Epidermal melanocyte (primary cell): ENCODE data around the gene RAB7A.

ENCODE experiments used
- DNase-seq: peaks from one replicate; pipeline ENCODE4 v3.0.0; 2011; ENCODE audit warnings: low spot score; ENCODE audit not compliant: insufficient read length

Gene RAB7A

DNA sequence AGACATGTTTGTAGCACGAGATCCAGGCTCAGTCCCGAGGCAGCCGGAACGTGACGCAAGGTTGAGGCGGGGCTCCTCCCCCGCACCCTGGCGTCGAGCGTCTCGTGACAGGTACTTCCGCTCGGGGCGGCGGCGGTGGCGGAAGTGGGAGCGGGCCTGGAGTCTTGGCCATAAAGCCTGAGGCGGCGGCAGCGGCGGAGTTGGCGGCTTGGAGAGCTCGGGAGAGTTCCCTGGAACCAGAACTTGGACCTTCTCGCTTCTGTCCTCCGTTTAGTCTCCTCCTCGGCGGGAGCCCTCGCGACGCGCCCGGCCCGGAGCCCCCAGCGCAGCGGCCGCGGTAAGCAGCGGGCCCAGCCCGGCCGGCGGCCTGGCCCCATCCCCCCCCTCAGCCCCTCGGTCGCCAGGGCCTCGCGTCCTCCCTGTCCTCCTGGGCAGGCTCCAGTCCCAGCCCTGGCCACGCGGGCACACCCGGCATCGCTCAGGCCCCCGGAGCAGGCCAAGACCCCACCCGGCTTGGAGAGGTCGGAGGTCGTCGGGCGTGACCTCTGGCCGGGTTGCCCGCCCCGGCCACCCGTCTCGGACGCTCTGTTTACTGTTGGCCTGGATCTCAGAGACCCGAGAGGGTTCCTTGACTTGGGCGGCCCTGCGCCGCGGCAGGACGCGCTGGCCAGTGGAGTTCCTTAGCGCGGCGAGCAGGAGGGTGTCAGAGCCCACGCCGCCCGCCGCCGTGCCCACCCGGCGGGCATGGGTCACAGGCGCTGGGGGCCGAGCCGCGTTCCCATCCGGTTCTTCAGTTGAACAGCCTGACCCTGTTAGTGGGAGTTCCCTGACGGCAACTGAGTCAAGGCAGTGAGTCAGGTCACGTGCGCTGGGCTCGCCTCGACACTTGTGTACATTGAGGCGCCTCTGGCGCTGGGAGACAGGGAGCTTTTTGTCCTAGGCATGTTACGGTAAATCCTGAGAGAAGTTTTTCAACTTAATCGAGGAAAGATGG lies at the start of gene RAB7A:
Gene RAB7A, plus strand, starts transcription at position 161 of the 994 bp plus-strand sequence. CDS start 69,185 bp downstream, outside the sequence.
- DNase-seq: peak; percentile 97

DNA sequence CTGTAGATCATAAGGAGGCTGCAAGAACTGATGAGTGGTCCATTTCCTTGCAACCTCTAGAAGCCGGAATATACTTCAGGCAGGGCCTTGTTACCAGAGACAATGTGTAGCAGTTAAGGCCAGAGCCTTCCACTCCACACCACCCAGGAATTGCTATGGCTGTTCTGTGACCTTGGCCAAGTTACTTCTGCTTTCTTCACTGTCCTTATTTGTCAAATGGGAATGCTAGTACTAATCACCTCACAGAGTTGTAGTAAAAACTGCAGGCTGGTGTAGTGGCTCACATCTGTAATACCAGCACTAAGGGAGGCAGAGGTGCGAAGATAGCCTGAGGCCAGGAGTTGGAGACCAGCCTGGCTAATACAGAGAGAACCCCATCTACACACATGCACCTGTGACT lies 46.6 kb upstream of the RAB7A start:
- DNase-seq: no peak

DNA sequence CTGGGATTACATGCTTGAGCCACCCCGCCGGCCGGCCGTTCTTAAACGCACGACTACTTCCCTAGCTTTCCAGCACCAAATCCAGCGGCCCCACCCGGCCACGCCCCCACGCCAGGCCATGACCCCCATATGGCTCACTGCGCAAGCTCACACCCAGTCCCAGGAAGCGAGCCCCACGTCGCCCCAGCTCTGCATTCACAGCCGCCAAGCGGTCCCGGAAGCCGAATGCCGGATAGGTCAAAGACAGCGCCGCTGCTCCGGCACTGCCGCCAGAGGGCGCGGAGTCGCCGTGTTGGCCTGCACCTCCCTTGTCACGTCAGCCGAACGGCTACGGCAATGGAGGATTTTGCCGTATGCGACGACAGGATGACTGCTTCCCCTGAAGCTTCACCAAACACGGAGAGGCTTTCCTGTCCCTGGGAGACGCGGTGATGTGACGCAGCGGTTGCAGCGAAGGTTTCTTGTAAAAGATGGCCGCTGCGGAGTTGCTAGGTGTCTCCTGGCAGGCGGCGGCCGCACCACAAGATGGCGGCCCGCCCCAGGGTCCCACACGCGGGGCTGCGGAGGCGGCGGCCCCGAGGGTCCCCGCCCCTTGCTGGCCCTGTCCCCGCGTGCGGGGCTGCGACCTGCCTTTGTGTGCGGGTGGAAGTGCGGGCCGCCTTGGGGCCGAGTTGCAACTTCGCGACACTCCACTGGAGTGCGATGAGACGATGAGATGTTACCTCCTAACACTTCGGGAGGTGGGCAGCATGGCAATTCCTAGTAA lies 45.2 kb upstream of the RAB7A start:
- DNase-seq: peak; percentile 96

DNA sequence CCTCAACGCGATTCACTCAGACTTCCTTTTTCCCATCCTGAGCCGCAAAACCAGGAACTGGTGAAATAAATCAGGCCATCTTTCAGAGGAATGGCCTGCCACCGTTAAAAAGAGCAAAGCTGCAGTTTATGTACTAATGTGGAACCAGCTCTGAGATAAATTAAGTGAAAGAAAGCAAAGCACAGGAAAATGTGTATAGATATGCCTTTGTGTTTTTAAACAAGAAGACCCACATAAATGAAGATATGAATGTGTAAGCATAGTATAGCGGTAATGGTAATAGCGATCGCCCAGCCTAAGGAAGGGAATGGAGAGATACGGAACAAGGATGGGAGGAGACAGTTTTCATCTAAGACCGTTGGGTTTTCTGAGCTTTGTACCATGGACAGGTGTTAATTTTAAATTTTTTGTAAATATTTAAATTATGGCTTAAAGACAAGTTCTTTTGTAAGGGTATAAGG lies 44.6 kb upstream of the RAB7A start:
- no peak for DNase-seq

DNA sequence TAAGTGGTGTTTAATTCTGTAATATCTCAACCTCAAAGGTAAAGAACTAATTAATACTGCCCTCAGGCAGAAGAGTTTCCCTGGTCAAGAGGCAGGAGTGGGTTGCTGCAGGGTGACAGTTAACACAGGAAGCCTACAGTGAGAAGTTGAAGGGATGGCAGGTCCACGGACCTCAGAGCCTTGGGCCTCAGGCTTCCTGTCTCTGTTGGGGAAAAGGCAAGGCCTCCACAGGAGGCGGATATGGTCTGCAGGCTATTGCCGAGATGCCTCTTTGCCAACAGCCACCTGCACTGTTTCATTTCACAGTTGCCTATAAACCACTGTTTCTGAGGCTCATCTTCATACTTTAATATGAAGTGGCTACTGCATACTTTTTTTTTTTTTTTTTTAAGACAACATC lies 42.0 kb upstream of the RAB7A start:
- no peak for DNase-seq

DNA sequence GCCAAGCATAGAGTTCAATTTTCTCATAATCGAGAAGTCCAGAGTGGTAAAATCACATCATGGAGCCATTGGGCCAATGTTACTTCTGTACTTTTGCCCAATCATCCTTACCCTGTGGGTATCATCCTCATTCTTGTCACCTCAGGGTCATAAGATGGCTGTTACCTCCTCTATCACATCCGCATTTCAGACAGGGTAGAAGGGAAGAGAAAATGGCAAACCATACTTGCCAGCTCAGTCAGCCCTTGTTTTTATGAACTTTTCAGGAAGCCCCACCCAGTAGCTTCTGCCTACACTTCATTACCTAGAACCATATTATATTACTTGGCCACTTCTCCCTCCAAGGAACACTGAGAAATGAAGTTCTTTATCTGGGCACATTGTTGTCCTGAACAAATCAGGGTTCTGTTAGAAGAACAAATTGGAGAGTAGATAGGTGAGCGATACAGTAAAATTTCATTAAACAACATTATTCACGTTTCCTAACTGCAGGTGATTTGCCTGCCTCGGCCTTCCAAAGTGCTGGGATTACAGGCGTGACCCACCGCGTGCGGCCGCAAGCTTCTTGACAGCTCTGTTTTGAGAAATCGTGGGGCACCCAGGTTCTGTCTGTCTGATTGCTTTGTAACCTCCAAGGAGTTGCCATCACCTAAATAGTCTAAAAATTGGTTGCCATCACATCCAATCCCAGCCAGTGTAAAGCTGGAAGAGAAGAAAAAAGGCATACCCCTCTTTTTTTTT lies 40.8 kb upstream of the RAB7A start:
- DNase-seq: no peak

DNA sequence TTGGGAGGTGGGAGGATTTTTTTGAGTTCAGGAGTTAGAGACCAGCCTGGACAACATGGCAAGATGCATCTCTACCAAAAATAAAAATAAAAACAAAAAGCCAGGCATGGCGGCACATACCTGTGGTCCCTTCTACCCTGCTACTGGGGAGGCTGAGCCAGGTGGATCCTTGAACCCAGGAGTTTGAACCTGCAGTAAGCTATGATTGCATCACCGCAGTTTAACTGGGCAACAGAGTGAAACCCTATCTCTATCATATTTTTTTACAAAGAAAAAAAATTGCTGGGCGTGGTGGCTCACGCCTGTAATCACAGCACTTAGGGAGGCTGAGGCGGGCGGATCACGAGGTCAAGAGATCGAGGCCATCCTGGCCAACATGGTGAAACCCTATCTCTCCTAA lies 39.5 kb upstream of the RAB7A start:
- DNase-seq: no peak

DNA sequence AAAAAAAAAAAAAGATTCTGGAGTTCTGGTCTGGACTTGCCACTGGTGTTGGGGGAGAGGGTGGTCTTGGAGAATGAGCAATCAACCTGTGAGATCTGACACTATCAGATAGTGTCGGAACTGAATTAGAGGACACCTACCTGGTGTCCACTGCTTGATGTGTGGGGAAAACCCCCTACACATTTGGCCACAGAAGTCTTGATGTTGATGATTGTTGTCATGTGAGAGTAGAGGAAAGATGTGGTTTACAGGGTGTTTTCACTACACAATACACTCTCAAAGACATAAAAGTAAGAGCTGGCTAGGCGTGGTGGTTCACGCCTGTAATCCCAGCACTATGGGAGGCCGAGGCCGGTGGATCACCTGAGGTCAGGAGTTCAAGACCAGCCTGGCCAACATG lies 36.9 kb upstream of the RAB7A start:
- no peak for DNase-seq

DNA sequence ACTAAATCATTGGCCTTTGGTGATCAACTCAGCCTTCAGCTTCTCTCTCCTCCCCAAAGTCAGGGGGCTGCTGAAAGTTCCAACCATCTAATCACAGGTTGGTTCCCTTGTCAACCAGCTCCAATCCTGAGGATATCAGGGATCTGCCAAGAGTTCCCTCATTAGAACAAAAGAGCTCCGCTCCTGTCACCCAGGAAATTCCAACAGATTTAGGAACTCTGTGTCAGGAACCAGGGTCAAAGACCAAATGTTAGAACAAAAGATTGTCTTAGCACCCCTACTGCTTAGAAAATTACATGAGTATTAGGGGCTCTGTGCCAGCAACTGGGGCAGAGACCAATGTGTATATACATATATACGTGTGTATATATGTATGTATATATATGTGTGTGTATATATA lies 32.3 kb upstream of the RAB7A start:
- no peak for DNase-seq

DNA sequence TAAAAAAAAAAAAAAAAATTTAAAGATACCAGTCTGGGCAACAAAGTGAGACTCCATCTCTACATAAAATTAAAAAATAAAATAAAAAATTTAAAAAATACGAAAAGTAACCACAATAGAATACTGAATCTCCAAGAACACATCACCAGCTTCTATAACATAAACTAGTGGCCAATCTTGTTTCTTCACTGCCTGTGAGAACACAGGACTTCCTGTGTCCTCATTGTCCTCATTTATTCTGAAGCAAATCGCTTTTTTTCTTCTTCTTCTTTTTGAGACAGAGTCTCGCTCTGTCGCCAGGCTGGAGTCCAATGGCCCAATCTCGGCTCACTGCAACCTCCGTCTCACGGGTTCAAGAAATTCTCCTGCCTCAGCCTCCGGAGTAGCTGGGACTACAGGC lies 28.6 kb upstream of the RAB7A start:
- DNase-seq: no peak

DNA sequence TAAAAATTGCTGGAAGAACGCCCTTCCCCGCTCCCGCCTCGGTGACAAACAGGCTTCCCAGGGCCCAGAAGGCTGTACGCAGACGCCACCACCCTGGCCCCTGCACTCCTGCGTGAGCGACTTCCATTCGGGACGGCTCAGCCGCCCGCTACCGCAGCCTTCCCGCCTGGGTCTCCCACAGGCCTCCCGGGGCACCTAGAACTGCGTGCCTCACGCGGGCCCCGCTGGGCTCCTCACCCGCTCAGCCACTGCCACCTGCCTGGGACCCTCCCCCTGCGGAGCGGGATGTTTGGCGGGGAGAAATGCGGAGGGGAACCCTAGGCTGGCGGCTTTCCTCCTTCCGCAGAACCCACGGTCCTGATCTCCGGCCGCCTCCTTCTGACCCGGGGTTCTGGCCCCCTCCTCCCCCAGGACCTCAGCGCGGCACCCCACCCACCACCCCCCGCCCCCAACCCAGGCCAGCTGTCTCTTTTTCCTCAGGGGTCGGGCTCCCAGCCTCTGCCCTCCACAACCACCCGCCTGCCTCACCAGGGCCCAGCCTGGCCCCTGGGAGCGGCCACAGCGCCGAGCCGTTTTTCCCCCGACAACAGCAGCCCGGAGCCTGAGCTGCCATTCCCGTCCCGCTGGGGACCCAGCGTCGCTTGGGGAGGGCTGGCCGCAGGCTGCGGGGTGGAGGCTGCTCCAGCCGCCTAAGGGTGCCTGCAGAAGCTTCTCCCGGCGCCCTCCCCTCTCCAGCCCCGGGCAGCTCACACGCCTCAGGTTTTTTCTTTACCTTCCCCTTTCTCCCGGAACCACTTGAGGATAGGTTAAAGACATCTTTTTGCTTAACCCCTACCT lies 27.6 kb upstream of the RAB7A start:
- DNase-seq: peak; percentile 35

DNA sequence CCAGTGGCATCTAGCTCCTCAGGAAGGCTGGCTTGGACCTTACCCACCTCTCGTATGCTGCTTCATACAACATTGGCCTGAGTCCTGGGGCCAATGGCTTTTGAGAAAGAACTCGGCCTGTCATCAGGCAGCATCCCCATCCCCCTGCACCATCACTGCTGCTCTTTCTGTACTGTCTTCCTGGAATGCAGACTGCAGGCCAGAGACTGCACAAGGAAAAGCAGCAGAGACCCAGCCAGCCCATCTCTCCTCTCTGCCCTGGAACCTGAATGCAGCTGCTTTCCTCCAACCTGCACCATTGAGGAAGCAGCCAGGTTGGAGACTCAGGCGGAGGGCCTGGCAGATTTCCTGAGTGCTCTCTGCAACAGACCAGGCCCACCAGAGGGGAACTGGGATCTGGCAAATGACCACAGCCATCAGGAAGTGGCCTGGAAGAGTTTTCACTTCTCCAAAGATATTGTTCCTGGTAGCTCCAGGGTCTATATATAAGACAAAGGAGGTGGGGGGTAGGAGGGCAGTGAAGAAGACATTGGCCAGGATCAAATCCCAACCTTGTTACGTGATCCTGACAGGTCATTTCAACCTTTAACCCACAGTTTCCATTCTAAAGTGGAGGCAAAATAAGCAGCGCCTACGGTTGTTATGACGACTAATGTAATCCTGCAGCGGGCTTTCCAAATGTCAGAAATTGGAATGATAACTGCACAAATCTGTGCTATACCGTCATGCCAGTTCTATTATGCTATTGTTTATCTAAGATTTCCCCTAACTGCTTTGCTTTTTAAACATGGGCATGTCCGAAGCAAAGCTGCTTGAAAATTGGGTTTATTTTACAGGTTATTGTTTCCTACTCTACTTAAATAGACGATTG lies 24.4 kb upstream of the RAB7A start:
- no peak for DNase-seq

DNA sequence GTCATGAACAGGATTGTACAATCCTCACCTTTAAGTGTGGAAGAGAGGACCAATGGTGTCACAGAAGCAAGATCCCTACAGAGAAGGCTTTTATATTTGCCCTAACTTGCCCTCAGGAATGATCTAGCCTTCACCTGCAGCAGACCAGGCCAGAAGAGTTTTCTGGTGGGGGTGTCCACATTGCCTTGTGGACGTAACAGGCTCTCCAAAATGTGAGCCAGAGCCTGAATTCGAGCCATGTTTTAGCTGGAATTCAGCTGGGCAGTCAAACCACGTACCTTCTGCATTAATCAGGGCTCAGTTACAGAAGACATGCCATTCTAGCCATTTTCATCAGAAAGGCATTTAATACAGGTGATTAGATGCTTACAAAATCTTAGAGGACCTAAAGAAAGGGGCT lies 23.6 kb upstream of the RAB7A start:
- DNase-seq: no peak

DNA sequence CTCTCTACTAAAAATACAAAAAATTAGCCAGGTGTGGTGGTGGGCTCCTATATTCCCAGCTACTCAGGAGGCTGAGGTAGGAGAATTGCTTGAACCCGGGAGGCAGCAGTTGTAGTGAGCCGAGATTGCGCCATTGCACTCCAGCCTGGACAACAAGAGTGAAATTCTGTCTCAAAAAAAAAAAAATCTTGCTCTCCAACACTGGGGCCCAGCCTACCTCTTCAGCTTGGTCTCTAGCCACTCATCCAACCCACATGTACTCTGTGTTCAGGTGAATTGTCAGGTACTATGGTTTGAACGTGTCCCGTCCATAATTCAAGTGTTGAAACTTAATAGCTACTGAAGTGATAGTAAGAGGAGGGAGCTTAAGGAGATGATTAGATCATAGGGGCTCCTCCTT lies 22.4 kb upstream of the RAB7A start:
- DNase-seq: no peak

DNA sequence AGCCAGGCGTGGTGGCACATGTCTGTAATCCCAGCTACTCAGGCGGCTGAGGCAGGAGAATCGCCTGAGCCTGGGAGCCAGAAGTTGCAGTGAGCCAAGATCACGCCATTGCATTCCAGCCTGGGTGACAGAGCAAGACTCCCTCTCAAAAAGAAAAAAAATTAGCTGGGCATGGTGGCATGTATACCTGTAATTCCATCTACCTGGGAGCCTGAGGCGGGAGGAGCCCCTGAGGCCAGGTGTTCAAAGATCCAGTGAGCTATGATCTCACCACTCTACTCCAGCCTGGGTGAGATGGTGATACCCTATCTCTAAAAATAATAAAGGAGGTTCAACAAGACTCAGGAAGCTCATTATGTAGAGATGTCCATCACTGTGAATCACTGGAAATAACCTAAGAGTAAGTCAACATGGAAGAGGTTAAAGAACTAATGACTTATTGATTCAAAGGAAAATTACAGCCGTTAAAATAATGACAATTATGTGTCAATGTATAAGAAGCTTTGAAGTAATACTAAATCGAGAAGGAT lies 19.8 kb upstream of the RAB7A start:
- DNase-seq: no peak

DNA sequence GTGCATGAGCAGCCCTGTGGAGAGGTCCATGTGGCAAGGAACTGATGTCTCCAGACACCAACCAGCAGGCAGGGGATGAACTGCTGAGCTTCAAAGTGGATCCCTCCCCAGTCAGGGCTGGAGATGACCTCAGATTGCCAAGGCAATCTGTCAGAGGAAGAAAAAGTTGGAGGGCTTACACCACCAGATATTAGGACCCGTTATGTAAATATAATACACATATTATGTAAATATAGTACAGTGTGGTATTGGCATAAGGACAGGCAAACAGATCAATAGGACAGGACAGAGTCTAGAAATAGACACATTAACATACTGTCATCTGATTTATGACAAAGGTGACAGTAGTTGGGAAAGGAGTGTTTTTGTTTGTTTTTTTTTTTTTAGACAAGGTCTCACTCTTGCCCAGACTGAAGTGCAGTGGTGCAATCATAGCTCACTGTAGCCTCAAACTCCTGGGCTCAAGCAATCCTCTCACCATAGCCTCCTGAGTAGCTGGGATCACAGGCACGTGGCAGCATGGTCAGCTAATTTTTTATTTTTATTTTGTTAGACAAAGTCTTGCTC lies 18.0 kb upstream of the RAB7A start:
- DNase-seq: no peak

DNA sequence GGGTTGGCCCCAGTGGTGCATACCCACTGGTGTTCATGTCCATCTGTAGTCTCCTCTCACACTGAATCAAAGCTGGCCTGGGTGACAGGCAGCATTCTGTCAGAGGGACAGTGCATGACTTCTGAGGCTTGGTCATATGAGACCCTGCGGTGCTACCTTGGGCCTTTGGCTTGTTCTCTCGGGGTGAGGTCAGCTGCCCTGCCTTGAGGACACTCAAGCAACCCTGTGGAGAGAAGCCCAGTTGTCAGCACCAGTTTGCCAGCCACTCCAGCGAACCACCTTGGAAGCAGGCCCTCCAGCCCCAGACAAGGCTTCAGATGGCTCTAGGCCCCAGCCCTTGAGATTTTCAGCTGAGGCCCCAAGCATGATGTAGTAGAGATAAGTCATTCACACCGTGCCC lies 16.9 kb upstream of the RAB7A start:
- no peak for DNase-seq

DNA sequence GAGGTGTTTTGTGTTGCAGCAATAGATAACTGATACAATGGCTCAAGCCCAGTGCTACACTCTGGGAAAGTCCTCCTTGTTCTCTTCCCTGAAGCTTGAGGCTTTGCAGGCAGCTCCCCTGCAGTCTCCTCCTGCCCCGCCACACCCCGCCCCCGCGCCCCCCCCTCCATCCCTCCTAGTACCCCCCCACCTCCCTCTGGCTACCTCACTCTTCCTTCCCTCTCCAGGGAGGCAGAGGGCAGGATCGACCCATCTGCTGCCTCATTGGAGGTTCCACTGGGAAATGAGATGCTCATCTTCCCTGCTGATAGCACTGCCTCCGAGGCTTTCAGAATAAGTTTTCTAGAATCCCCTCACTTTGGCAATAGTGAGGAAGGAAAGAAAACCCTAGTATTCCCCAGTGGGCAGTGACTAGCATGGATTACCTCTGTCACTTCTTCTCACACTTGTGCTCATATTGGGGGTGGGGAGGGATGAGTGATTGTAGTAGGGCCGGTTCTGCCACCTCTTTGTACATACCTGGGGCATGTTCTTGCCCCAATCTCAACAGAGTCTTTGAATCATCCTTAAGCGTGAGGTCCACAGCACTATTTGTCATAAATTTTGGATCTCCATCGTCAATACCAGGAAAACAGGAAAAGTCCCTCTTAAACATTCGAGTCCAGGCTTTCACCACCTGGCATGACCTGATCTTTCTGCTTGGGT lies 16.3 kb upstream of the RAB7A start:
- DNase-seq: no peak
